Measurements from ENCODE around the gene EPHB1. TPM values are rescaled to one million over a fixed set of nuclear protein-coding genes. Genes with fewer than 3 reads are reported as not detected.

EPHB1 gene
- total RNA-seq, 1 experiment from 2014 or later: 0.86 TPM

- no peak overlapping the region for H3K9ac ChIP-seq (ENCODE audit: low read length)
- no peak overlapping the region for H2AFZ ChIP-seq (ENCODE audit: low read depth, low read length, poor library complexity, severe bottlenecking)
- no TSS peak for BruUV-seq (replicated peaks)
- no peaks in the 10 kb centered on the region for H3K9me3 ChIP-seq (ENCODE audit: control insufficient read depth in 1 of 2, insufficient read depth in 1 of 2, low read depth in 1 of 2, low read length in 2 of 2)
- H3K36me3 ChIP-seq (ENCODE audit: control insufficient read depth in 1 of 2, insufficient read depth in 2 of 2, low read length in 2 of 2): no peaks in the 10 kb centered on the region
- no peak overlapping the region for H3K4me2 ChIP-seq (ENCODE audit: low read length)
- no peak overlapping the region for H3K27ac ChIP-seq (ENCODE audit: low read depth, low read length)
- no peak for TF ChIP-seq CEBPB (IDR thresholded peaks at IDR 0.05; ENCODE audit: low read depth)
- TF ChIP-seq SRF (IDR thresholded peaks at IDR 0.05; ENCODE audit: low read depth): no peak
- no peak for TF ChIP-seq RAD21 (IDR thresholded peaks at IDR 0.05; ENCODE audit: low read depth)
- TF ChIP-seq FOSL1 (IDR thresholded peaks at IDR 0.05; ENCODE audit: low read depth): no peak
- TF ChIP-seq, protein P1, sequence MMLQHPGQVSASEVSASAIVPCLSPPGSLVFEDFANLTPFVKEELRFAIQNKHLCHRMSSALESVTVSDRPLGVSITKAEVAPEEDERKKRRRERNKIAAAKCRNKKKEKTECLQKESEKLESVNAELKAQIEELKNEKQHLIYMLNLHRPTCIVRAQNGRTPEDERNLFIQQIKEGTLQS (IDR thresholded peaks at IDR 0.05): no peak
- ChIA-PET POLR2A (no interaction called here), RAD21 (ENCODE audit: low non-redundant PET in 1 of 2, low total read pairs in 2 of 2, uncharacterized antibody in 2 of 2, unreplicated experiment in 2 of 2) (no interaction called here), CTCF (no interaction called here)
- DNase-seq (ENCODE audit: low read depth, low spot score): no peak
- no peak overlapping the region for H3K4me3 ChIP-seq (replicated peaks in 1 of 2; ENCODE audit: low read depth in 1 of 2, low read length in 2 of 2)
- no peaks in the 10 kb centered on the region for H4K20me1 ChIP-seq (ENCODE audit: insufficient read depth)
- H3K4me1 ChIP-seq (ENCODE audit: control insufficient read depth in 1 of 2, insufficient read depth in 2 of 2, low read length in 2 of 2): no peaks in the 10 kb centered on the region
- no peaks in the 10 kb centered on the region for H3K9me2 ChIP-seq (ENCODE audit: insufficient read depth)
- ATAC-seq: no peak
- intact Hi-C loops (cut with micrococcal nuclease): no loop called here
- peaks cover 20% of the 10 kb centered on the region; the same call in 1 of the 2 replicates for H3K27me3 ChIP-seq (ENCODE audit: insufficient read depth, low read length)
- H3K79me2 ChIP-seq (ENCODE audit: insufficient read depth, low read length): no peaks in the 10 kb centered on the region
Measured at GRCh38 chr3:135190658-135191057, 395.6 kb downstream of the EPHB1 start.

DNA sequence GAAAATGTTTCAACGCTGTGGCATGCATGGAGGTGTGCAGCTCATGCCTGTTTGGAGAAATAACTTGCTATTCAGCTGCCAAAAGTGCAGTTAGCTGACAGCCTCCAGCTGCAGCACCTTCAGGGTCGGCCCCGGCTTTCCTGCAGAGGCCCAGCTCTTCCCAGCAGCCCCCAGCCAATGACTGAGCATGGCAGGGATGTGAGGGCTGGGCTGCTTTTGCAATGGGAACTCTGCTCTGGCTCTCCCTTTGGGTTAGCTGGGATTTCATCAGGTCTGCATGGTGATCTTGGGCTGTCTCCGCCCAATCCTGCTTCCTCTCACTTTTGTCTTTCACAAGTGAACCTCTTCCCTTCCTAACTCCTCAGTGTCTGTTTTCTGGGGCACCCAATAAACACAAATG is 396.6 kb downstream of the EPHB1 start:
- Histone ChIP-seq H3K9ac (ENCODE audit: low read length) (no peak overlapping the region), H3K27me3 (ENCODE audit: insufficient read depth, low read length) (peaks cover 15% of the 10 kb centered on the region; the same call in 1 of the 2 replicates), H4K20me1 (ENCODE audit: insufficient read depth) (no peaks in the 10 kb centered on the region), H3K36me3 (ENCODE audit: control insufficient read depth in 1 of 2, insufficient read depth in 2 of 2, low read length in 2 of 2) (no peaks in the 10 kb centered on the region), H3K79me2 (ENCODE audit: insufficient read depth, low read length) (no peaks in the 10 kb centered on the region), H3K4me3 (replicated peaks in 1 of 2; ENCODE audit: low read depth in 1 of 2, low read length in 2 of 2) (no peak overlapping the region), H3K27ac (ENCODE audit: low read depth, low read length) (no peak overlapping the region), H3K4me1 (ENCODE audit: control insufficient read depth in 1 of 2, insufficient read depth in 2 of 2, low read length in 2 of 2) (no peaks in the 10 kb centered on the region), H2AFZ (ENCODE audit: low read depth, low read length, poor library complexity, severe bottlenecking) (no peak overlapping the region), H3K4me2 (ENCODE audit: low read length) (no peak overlapping the region), H3K9me2 (ENCODE audit: insufficient read depth) (no peaks in the 10 kb centered on the region), H3K9me3 (ENCODE audit: control insufficient read depth in 1 of 2, insufficient read depth in 1 of 2, low read depth in 1 of 2, low read length in 2 of 2) (no peaks in the 10 kb centered on the region)
- no TSS peak for BruUV-seq (replicated peaks)
- ChIA-PET RAD21 (ENCODE audit: low non-redundant PET in 1 of 2, low total read pairs in 2 of 2, uncharacterized antibody in 2 of 2, unreplicated experiment in 2 of 2) (no interaction called here), POLR2A (no interaction called here), CTCF (no interaction called here)
- DNase-seq (ENCODE audit: low read depth, low spot score) (no peak), ATAC-seq (no peak)
- intact Hi-C loops (cut with micrococcal nuclease): no loop called here
- TF ChIP-seq EZH2 (IDR thresholded peaks at IDR 0.05) (no peak), EGR1 (IDR thresholded peaks at IDR 0.05; ENCODE audit: low read depth) (no peak), YY1 (IDR thresholded peaks at IDR 0.05; ENCODE audit: extremely low read depth, insufficient replicate concordance, low read depth, low read length) (no peak), JUND (IDR thresholded peaks at IDR 0.05) (no peak), SRF (IDR thresholded peaks at IDR 0.05; ENCODE audit: low read depth) (no peak), ZFX (IDR thresholded peaks at IDR 0.05) (no peak), CBX3 (IDR thresholded peaks at IDR 0.05; ENCODE audit: low read depth) (no peak), TCF7L2 (IDR thresholded peaks at IDR 0.05; ENCODE audit: borderline replicate concordance, extremely low read depth, insufficient read depth, insufficient read length) (no peak), ELF1 (IDR thresholded peaks at IDR 0.05; ENCODE audit: borderline replicate concordance, low read depth) (no peak), ZNF274 (IDR thresholded peaks at IDR 0.05; ENCODE audit: low read depth, low read length) (no peak)
- TF ChIP-seq, protein P1 (IDR thresholded peaks at IDR 0.05): no peak

Measured in HCT116 (cell line).